Measurements from ENCODE around the gene CX3CR1. TPM values are rescaled to one million over a fixed set of nuclear protein-coding genes. Genes with fewer than 3 reads are reported as not detected.
A peak's percentile ranks its signal among the peaks of the same experiment; 100 is the strongest.

The CX3CR1 gene
- total and polyA plus RNA-seq, 10 of the 15 experiments (the other 5 are each of a cell fraction or from before 2014, with no cell fraction given) = 0.05 to 0.53 (median 0.15) TPM

- ChIA-PET SMC1A (ENCODE audit: uncharacterized antibody, unreplicated experiment) (interaction anchor here (0.7 to 20.6 kb wide), 62 partner anchors 8 to 899 kb away, joined by 3 to 648 read pairs (median 6); partner anchors contain the start of genes CCR8, CX3CR1, GORASP1 and TTC21A), RAD21 (ENCODE audit: unreplicated experiment) (interaction anchor here (0.7 to 12.6 kb wide), 52 partner anchors 10 to 796 kb away, joined by 3 to 456 read pairs (median 7); partner anchors contain the start of genes CCR8, CX3CR1, GORASP1 and RPSA), CTCF (interaction anchor here (0.7 to 15.1 kb wide), 70 partner anchors 9 to 792 kb away, joined by 3 to 756 read pairs (median 6); partner anchors contain the start of genes CX3CR1, GORASP1, RPSA and TTC21A), POLR2A (interaction anchor here (0.6 to 2.2 kb wide), 15 partner anchors 8 to 184 kb away, joined by 3 to 18 read pairs (median 3); partner anchors contain the start of gene RPSA)
- Histone ChIP-seq H3K36me3 (ENCODE audit: control insufficient read depth in 2 of 2, insufficient read depth in 2 of 2, low read length in 1 of 2) (no peaks in the 10 kb centered on the region), H3K27ac (ENCODE audit: control insufficient read depth, insufficient read depth) (no peak overlapping the region), H3K9me3 (replicated peaks; ENCODE audit: control insufficient read depth, insufficient read depth, low read length) (no peaks in the 10 kb centered on the region), H3K4me3 (no peak overlapping the region), H2AFZ (ENCODE audit: control insufficient read depth, low read depth, low read length) (no peak overlapping the region; the same call in 1 of the 2 replicates), H3K4me1 (ENCODE audit: control insufficient read depth, insufficient read depth, low read length) (peaks cover 17% of the 10 kb centered on the region), H3K4me2 (ENCODE audit: control insufficient read depth, insufficient read depth) (no peak overlapping the region), H3K79me2 (ENCODE audit: control insufficient read depth, insufficient read depth, low read length) (no peaks in the 10 kb centered on the region), H3K9ac (ENCODE audit: control insufficient read depth, insufficient read depth, low read length) (no peak overlapping the region), H4K20me1 (ENCODE audit: control insufficient read depth, insufficient read depth) (no peaks in the 10 kb centered on the region), H3K27me3 (replicated peaks in 1 of 2; ENCODE audit: control insufficient read depth in 2 of 2, insufficient read depth in 2 of 2, low read length in 1 of 2) (no peaks in the 10 kb centered on the region)
- 0% methylated on average over 3 of the region's 3 CpGs for WGBS (ENCODE audit: insufficient coverage, insufficient replicate concordance, low lambda C conversion rate, missing lambda C conversion rate)
- in situ Hi-C loops (cut with MboI) = loop anchor here (5.0 kb wide), 1 partner anchor 101 kb away; no protein-coding TSS in a partner anchor
- DNase-seq (ENCODE audit: low read depth, low spot score) = peak; percentile 95
- ATAC-seq = peak; percentile 97
- BruUV-seq (replicated peaks) = no TSS peak
- intact Hi-C loops (cut with micrococcal nuclease; ENCODE audit: unreplicated experiment) = loop anchor here (1.0 to 10.0 kb wide), 8 partner anchors 33 to 554 kb away; no protein-coding TSS in a partner anchor
- peak; percentile 96 for FAIRE-seq
- TF ChIP-seq POLR2AphosphoS2 (IDR thresholded peaks at IDR 0.05; ENCODE audit: low read depth, low read length) (no peak), TARDBP (IDR thresholded peaks at IDR 0.05; ENCODE audit: borderline replicate concordance) (no peak), ASH2L (IDR thresholded peaks at IDR 0.05; ENCODE audit: borderline replicate concordance, low read depth) (no peak), ZZZ3 (IDR thresholded peaks at IDR 0.05; ENCODE audit: control insufficient read depth, insufficient read length, low read depth) (no peak), ELK1 (IDR thresholded peaks at IDR 0.05; ENCODE audit: low read depth, low read length) (no peak), KAT2A (conservative IDR thresholded peaks at IDR 0.05; ENCODE audit: control insufficient read depth, low read depth, low read length) (no peak), RAD51 (IDR thresholded peaks at IDR 0.05) (no peak), CEBPZ (IDR thresholded peaks at IDR 0.05; ENCODE audit: low read depth, low read length) (no peak), RB1 (IDR thresholded peaks at IDR 0.05; ENCODE audit: borderline replicate concordance) (peak; percentile 49; the same call in 1 of the 2 replicates), HDGF (IDR thresholded peaks at IDR 0.05) (0 out of 2 replicates have a peak, but pooled peaks have one; percentile 42), SMAD5 (IDR thresholded peaks at IDR 0.05; ENCODE audit: low read depth) (no peak), JUNB (IDR thresholded peaks at IDR 0.05) (peak; percentile 43), POLR2A (IDR thresholded peaks at IDR 0.05; ENCODE audit: low read depth, low read length) (no peak)
- TF ChIP-seq, protein P1, sequence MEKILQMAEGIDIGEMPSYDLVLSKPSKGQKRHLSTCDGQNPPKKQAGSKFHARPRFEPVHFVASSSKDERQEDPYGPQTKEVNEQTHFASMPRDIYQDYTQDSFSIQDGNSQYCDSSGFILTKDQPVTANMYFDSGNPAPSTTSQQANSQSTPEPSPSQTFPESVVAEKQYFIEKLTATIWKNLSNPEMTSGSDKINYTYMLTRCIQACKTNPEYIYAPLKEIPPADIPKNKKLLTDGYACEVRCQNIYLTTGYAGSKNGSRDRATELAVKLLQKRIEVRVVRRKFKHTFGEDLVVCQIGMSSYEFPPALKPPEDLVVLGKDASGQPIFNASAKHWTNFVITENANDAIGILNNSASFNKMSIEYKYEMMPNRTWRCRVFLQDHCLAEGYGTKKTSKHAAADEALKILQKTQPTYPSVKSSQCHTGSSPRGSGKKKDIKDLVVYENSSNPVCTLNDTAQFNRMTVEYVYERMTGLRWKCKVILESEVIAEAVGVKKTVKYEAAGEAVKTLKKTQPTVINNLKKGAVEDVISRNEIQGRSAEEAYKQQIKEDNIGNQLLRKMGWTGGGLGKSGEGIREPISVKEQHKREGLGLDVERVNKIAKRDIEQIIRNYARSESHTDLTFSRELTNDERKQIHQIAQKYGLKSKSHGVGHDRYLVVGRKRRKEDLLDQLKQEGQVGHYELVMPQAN (conservative IDR thresholded peaks at IDR 0.05) = no peak; the same call in 1 of the 2 replicates
- TF ChIP-seq, protein P2, sequence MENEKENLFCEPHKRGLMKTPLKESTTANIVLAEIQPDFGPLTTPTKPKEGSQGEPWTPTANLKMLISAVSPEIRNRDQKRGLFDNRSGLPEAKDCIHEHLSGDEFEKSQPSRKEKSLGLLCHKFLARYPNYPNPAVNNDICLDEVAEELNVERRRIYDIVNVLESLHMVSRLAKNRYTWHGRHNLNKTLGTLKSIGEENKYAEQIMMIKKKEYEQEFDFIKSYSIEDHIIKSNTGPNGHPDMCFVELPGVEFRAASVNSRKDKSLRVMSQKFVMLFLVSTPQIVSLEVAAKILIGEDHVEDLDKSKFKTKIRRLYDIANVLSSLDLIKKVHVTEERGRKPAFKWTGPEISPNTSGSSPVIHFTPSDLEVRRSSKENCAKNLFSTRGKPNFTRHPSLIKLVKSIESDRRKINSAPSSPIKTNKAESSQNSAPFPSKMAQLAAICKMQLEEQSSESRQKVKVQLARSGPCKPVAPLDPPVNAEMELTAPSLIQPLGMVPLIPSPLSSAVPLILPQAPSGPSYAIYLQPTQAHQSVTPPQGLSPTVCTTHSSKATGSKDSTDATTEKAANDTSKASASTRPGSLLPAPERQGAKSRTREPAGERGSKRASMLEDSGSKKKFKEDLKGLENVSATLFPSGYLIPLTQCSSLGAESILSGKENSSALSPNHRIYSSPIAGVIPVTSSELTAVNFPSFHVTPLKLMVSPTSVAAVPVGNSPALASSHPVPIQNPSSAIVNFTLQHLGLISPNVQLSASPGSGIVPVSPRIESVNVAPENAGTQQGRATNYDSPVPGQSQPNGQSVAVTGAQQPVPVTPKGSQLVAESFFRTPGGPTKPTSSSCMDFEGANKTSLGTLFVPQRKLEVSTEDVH (IDR thresholded peaks at IDR 0.05; ENCODE audit: low read depth, partially characterized antibody) = no peak
Observed at GRCh38 chr3:39288300-39288808, 8.5 kb upstream of the CX3CR1 start.
